Activated T-helper 1 cell treated with anti-CD3 and anti-CD28 coated beads, Interleukin-2, amount 50 U/mL, for 16 hours (primary cell): Measurements from ENCODE around the gene AVEN.
"Not testable (repeated sequence)": the region's sequence is repeated elsewhere in the genome, so short reads cannot be mapped to it uniquely, and the experiment has no call there.

Experiments used
- DNase-seq, 2 donors: peaks; one replicate each; pipeline ENCODE4 v3.0.0-alpha.2; 2020; ENCODE audit warnings: low read depth in 1 of 2, low spot score in 1 of 2

Gene AVEN, protein sequence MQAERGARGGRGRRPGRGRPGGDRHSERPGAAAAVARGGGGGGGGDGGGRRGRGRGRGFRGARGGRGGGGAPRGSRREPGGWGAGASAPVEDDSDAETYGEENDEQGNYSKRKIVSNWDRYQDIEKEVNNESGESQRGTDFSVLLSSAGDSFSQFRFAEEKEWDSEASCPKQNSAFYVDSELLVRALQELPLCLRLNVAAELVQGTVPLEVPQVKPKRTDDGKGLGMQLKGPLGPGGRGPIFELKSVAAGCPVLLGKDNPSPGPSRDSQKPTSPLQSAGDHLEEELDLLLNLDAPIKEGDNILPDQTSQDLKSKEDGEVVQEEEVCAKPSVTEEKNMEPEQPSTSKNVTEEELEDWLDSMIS

GRCh38 chr15:34038871-34039789 lies at the start of gene AVEN:
Gene AVEN (minus strand): TSS chr15:34039204. CDS start chr15:34039046, 158 bp downstream.
- peak; percentile 24 to 49 for DNase-seq

DNA sequence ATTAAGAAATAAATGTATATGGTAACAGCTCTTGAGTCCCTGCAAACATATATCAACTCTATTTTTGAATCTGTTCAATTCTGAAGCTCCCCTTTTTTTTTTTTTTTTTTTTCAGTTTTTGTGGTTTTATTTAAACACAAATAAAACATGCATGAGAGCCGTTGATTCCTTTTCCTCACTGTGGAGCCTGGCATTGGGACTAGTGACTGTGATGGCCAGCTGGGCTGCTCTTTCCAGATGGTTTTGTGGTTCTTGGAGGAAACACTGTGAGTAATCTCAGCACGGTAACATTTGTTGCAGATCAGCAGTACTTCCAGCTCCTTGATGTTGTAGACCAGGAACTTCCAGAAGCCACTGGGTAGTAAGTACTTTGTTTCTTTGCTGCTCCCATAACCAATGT lies 46.7 kb upstream of the AVEN start:
- no peak for DNase-seq

DNA sequence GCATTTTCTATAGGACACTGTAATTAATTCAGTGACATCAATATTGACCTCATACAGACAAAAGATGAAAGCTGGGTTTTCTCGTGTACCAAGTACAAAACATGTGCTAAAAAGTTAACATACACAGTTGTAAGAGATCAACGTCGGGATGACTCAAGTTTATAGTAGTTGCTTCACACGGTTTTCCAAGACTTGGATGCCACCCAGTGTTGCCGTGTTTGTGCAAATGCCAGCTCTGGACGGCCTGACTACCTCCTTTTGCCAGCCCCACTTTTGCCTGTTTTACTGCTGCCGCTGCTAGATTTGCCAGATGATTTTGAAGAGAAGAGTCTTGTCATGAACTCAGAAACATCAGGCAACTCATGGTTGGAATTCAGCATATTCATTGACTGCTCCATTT lies 45.1 kb upstream of the AVEN start:
- DNase-seq: no peak

DNA sequence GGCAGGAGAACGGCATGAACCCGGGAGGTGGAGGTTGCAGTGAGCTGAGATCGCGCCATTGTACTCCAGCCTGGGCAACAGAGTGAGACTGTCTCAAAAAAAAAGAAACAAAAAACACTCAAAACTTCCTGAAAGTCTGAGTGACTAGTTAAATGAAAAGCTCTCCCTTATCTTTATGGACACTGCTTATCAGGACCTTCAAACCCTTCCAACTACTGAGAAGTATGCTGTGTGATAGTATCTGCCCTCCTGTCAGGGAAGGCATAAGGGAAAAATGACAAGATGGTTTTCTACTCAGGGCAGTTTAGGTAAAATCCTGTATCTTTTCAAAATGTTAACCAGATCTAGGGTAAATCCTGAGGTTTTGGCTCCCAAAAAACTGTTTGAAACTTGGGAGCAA lies 40.9 kb upstream of the AVEN start:
- no peak for DNase-seq

DNA sequence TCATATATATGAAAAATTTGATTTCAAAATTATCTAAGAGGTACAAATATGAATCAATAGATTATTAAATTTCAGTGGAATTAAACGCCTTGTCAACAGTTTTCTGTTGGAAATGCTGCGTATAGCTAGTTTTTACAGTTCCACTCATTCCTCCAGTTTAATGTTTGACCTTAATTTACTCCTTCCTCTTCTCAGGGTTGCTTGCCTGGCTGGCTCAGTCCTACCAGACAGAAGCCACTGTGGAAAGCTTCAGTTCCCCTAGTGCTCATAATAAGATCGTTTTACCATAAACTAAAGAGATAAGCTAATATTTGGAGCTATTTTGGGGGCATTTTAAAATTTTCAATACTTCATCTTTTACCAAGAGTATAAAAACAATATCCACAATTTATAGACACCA lies 39.9 kb upstream of the AVEN start:
- DNase-seq: no peak

GRCh38 chr15:34076785-34077184 lies 37.8 kb upstream of the AVEN start:
- DNase-seq: no peak

DNA sequence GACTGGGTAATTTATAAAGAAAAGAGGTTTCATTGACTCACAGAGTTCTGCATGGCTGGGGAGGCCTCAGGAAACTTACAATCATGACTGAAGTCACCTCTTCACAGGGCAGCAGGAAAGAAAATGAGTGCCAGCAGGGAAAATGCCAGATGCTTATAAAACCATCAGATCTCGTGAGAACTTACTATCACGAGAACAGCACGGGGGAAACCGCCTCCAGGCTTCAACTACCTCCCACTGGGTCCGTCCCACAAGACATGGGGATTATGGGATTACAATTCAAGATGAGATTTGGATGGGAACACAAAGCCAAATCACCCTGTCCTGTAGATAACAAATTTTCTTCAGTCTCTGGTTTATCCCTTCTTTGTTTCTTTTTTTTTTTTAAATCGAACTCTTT lies 31.0 kb upstream of the AVEN start:
- DNase-seq: no peak

GRCh38 chr15:34065941-34066340 lies 26.9 kb upstream of the AVEN start:
- no peak for DNase-seq

GRCh38 chr15:34065261-34065660 lies 26.3 kb upstream of the AVEN start:
- DNase-seq: no peak

GRCh38 chr15:34064438-34064837 lies 25.4 kb upstream of the AVEN start:
- no peak for DNase-seq

GRCh38 chr15:34059946-34060345 lies 20.9 kb upstream of the AVEN start:
- DNase-seq: no peak

GRCh38 chr15:34059476-34059875 lies 20.5 kb upstream of the AVEN start:
- no peak for DNase-seq

DNA sequence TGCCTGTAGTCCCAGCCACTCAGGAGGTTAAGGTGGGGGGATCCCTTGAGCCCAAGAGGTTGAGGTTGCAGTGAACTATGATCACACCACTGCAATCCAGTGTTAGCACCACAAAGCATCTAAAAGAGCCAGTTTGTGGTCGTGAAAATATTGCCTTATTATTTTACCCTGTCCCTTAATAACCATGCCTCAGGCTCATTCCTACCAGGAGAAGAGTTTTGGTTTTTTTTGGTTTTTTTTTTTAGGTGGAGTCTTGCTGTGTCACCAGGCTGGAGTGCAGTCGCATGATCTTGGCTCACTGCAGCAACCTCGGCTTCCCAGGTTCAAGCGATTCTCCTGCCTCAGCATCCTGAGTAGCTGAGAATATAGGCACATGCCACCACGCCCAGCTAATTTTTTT lies 17.9 kb upstream of the AVEN start:
- no peak for DNase-seq

DNA sequence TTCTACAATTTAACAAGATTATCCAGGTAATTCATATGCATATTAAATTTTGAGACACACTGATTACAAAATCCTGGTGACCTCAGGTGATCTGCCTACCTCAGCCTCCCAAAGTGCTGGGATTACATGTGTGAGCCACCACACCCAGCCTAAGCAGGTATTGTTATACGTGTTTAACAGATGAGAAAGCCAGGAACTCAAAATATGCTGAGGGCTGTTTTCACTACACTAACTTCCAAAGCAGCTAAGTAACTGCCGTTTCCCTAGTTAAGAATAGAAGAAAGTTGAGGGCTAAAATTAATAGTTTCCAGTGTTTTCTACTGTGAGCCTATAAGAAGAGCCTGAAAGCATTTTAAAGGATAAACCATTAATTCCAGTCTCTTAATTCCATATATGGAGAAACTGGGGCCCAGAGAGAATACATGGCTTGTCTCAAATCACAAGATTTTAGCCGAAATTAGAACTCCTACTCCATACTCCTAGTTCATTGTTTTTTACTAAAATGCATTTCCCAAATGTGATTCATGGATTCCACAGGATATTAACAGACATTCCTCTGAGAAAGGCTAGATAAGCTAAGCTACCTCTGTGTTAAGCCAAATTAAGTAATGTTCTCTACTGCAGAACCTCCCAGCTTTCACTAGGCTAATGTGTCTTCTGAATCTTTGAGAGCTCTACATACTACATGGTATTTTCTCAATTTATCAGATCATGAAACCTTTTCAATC lies 17.0 kb upstream of the AVEN start:
- DNase-seq: no peak

GRCh38 chr15:34054081-34054707 lies 15.2 kb upstream of the AVEN start:
- no peak for DNase-seq

DNA sequence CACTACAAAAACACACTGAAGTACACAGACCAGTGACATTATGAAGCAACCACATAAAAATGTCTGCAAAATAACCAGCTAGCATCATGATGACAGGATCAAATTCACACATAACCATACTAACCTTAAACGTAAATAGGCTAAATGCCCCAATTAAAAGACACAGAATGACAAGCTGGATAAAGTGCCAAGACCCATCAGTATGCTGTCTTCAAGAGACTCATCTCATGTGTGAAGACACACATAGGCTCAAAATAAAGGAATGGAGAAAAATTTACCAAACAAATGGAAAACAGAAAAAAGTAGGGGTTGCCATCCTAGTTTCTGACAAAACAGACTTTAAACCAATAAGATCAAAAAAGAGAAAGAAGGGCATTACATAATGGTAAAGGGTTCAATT lies 11.4 kb upstream of the AVEN start:
- not testable (repeated sequence) for DNase-seq

DNA sequence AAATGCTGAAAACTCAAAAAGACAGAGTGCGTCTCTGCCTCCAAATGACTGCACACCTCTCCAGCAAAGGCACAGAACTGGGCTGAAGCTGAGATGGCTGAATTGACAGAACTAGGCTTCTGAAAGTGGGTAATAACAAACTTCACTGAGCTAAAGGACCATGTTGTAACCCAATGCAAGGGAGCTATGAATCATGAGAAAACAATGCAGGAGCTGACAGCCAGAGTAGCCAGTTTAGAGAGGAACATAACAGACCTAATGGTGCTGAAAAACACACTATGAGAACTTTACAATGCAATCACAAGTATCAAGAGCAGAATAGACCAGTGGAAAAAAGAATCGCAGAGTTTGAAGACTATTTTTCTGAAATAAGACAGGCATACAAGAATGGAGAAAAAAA lies 10.1 kb upstream of the AVEN start:
- DNase-seq: no peak

DNA sequence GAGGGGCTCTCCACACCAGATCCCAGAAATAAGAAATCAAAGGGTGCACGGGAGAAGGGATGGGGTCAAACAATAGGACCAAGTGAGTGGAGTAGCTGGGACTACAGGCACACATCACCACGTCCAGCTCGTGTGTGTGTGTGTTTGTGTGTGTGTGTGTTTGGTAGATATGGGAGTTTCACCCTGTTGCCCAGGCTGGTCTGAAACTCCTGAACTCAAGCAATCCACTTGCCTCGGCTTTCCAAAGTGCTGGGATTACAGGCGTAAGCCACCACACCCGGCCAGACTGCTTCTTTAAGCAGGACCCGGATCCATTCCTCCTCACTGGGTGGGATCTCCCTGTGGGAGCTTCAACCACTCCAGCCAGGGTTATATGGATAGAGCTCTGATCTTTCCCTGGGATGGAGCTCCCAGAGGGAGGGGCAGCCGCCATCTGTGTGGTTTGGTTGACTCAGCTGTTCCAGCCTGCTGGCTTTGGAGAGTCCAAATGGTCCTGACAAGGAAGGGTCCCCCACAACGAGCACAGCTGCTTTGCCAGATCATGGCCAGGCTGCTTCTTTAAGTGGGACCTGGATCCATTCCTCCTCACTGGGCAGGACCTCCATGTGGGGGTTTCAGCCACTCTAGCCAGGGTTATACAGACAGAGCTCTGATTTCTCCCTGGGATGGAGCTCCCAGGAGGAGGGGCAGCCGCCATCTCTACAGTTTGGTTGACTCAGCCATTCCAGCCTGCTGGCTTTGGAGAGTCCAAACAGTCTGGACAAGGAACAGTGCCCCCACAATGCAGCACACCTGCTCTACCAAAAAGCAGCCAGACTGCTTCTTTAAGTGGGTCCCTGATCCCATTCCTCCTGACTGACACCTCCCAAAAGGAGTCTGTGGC lies 9.1 kb upstream of the AVEN start:
- no peak for DNase-seq

- DNase-seq: no peak
Observed at GRCh38 chr15:34046471-34047145, 7.6 kb upstream of the AVEN start.

DNA sequence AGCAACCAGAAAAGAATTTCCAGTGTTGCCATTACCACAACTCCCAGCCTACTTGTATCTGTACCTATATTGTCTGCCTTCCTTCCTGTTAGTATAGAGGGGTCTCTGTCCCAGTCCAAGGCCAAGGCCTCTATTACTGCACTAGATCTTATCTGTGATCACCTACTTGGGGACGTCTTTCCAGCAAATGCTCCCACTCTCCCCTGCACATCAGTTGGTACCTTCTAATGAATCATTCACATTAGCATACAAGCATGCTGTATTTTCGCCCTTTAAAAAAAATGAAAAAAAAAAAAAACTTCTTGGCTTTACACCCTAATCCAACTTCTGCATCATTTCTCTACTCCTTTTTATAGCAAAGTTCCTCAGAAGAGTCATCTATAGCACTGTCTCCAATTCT lies 4.8 kb upstream of the AVEN start:
- DNase-seq: no peak
